ENCODE measurements around the gene DRGX.

The DRGX gene

DNA sequence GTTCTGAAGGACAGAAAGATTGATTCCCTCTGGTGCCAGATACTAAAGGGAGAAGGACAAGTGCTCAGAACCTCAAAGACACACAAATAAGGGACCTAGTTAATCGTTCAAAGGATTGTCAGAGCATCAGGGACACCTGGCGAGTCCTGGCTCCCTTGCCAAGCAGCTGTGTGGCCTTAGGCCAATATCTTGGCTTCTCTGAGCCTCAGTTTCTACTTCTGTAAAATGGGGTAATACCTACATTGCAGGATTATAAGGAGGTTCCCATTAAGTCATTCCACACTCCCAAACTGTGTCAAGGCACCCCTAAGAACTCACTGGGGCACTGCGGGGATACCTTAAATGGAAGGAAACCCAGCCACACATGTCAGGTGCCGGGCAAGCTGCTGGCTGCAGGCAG, 29.4 kb downstream of the DRGX start (continued):
- TF ChIP-seq ZNF280C (tag by site-specific recombination; IDR thresholded peaks at IDR 0.05) = no peak
- no peak for TF ChIP-seq ZNF48 (tag by site-specific recombination; IDR thresholded peaks at IDR 0.05)

DNA sequence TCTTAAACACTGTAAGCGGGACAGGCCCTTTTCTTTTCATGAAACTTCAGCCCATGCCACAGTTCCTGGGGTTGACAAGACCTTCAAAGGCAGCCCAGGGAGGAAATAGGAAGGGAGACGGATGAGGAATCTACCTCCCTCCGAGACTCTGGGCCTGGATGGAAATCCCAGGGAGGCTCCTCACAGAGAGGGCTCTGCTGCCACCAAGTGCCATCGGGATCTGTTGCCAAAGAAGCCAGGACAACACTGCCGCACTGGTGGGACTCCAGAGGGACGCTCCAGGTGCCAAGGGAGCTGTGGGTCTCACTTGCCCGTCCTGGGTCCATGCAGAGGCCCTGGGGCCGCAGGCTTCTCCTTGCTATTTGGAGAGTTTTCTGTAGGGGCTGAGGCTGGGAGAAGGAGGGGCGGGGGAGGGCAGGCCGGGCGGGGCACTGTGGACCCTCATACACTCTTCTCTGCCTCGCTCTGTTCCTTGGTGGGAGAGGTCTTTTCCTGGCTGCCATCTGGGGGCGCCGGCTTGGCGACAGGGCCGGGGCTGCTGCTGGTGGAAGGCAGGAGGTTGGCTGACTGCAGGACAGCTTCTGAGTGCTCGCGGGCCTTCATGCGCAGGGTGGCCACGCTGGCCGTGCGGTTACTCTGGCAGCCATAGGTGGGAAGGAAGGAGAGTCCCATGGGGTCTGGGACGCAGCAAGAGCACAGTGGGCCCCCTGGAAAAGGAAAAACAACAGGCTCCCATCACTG, 30.0 kb downstream of the DRGX start:
- H3K9me3 ChIP-seq (ENCODE audit: control insufficient read depth, insufficient read depth, low read depth, low read length) = no peaks in the 10 kb centered on the region
- no peak for TF ChIP-seq TSHZ1 (tag by site-specific recombination; IDR thresholded peaks at IDR 0.05; ENCODE audit: borderline replicate concordance)
- TF ChIP-seq ZXDB (tag by site-specific recombination; IDR thresholded peaks at IDR 0.05) = no peak
- no peak for TF ChIP-seq ZBTB21 (tag by site-specific recombination; IDR thresholded peaks at IDR 0.05)
- TF ChIP-seq ZNF530 (tag by site-specific recombination; IDR thresholded peaks at IDR 0.05; ENCODE audit: low read depth) = no peak
- TF ChIP-seq, protein P1, sequence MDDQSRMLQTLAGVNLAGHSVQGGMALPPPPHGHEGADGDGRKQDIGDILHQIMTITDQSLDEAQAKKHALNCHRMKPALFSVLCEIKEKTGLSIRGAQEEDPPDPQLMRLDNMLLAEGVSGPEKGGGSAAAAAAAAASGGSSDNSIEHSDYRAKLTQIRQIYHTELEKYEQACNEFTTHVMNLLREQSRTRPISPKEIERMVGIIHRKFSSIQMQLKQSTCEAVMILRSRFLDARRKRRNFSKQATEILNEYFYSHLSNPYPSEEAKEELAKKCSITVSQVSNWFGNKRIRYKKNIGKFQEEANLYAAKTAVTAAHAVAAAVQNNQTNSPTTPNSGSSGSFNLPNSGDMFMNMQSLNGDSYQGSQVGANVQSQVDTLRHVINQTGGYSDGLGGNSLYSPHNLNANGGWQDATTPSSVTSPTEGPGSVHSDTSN (CRISPR knock-in tag; IDR thresholded peaks at IDR 0.05) = no peak
- no peak for TF ChIP-seq ZNF404 (tag by site-specific recombination; IDR thresholded peaks at IDR 0.05)
- no peak for TF ChIP-seq ZBTB20 (tag by site-specific recombination; IDR thresholded peaks at IDR 0.05)
- no peak for TF ChIP-seq ZNF623 (tag by site-specific recombination; IDR thresholded peaks at IDR 0.05)
- no peak for TF ChIP-seq ZNF335 (tag by site-specific recombination; conservative IDR thresholded peaks at IDR 0.05)
- TF ChIP-seq ZNF37A (tag by site-specific recombination; IDR thresholded peaks at IDR 0.05) = no peak
- ChIA-PET CTCF (no interaction called here), POLR2A (no interaction called here)
- no peak overlapping the region for H3K4me3 ChIP-seq (ENCODE audit: low read depth, low read length)
- no peaks in the 10 kb centered on the region for H3K36me3 ChIP-seq (ENCODE audit: control insufficient read depth in 2 of 2, insufficient read depth in 1 of 2, low read length in 2 of 2)
- H3K27ac ChIP-seq (ENCODE audit: extremely low read depth, low read depth, low read length) = no peak overlapping the region
- H3K4me1 ChIP-seq (ENCODE audit: control insufficient read depth, insufficient read depth, low read length) = no peaks in the 10 kb centered on the region

GRCh38 chr10:49365275-49365674, 30.6 kb downstream of the DRGX start:
- TF ChIP-seq ZNF701 (tag by site-specific recombination; IDR thresholded peaks at IDR 0.05) (no peak), ZNF354C (tag by site-specific recombination; IDR thresholded peaks at IDR 0.05; ENCODE audit: borderline replicate concordance, low read depth) (no peak)
- no peak overlapping the region for H3K4me3 ChIP-seq (ENCODE audit: low read depth, low read length)
- no peaks in the 10 kb centered on the region for H3K36me3 ChIP-seq (ENCODE audit: control insufficient read depth in 2 of 2, insufficient read depth in 1 of 2, low read length in 2 of 2)
- CTCF ChIA-PET = no interaction called here
- POLR2A ChIA-PET = no interaction called here
- H3K27ac ChIP-seq (ENCODE audit: extremely low read depth, low read depth, low read length) = no peak overlapping the region
- H3K4me1 ChIP-seq (ENCODE audit: control insufficient read depth, insufficient read depth, low read length) = no peaks in the 10 kb centered on the region
- no peaks in the 10 kb centered on the region for H3K9me3 ChIP-seq (ENCODE audit: control insufficient read depth, insufficient read depth, low read depth, low read length)

All from HEK293 (cell line).